ENCODE data around the gene CFAP410. TPM values are rescaled to one million over a fixed set of nuclear protein-coding genes. Genes with fewer than 3 reads are reported as not detected.
"Not testable (repeated sequence)": the region's sequence is repeated elsewhere in the genome, so short reads cannot be mapped to it uniquely, and the experiment has no call there.

CFAP410 gene
- total RNA-seq, 1 donor from 2014 or later = 14.9 TPM

GRCh38 chr21:44305691-44306090, 33.5 kb downstream of the CFAP410 start:
- intact Hi-C loops (cut with micrococcal nuclease) = no loop called here
- no peak for DNase-seq
- no peak for ATAC-seq

- ATAC-seq (peak; percentile 34), DNase-seq (no peak)
- intact Hi-C loops (cut with micrococcal nuclease) = no loop called here
These were observed 34.3 kb downstream of the CFAP410 start for GRCh38 chr21:44304877-44305293.

GRCh38 chr21:44304011-44304616, 35.1 kb downstream of the CFAP410 start:
- intact Hi-C loops (cut with micrococcal nuclease) = no loop called here
- DNase-seq (no peak), ATAC-seq (no peak)

GRCh38 chr21:44303490-44303981, 35.7 kb downstream of the CFAP410 start:
- DNase-seq (no peak), ATAC-seq (no peak)
- intact Hi-C loops (cut with micrococcal nuclease) = no loop called here

- ATAC-seq; intact Hi-C loops (cut with micrococcal nuclease); DNase-seq: not testable (repeated sequence)
These were observed 36.4 kb downstream of the CFAP410 start for GRCh38 chr21:44302573-44303401.

GRCh38 chr21:44301961-44302406, 37.2 kb downstream of the CFAP410 start:
- ATAC-seq = no peak
- no peak for DNase-seq
- intact Hi-C loops (cut with micrococcal nuclease) = no loop called here

GRCh38 chr21:44301141-44301540, 38.0 kb downstream of the CFAP410 start:
- DNase-seq = no peak
- intact Hi-C loops (cut with micrococcal nuclease) = no loop called here
- no peak for ATAC-seq

- ATAC-seq (peak; percentile 61), DNase-seq (peak; percentile 88)
- intact Hi-C loops (cut with micrococcal nuclease) = no loop called here
These were observed 38.8 kb downstream of the CFAP410 start for GRCh38 chr21:44300262-44300959.

- ATAC-seq (peak; percentile 68), DNase-seq (peak; percentile 86)
- intact Hi-C loops (cut with micrococcal nuclease) = no loop called here
These were observed 39.5 kb downstream of the CFAP410 start, which contains the start of gene PFKL for GRCh38 chr21:44299458-44300261. Gene PFKL (plus strand): TSS chr21:44300053. CDS start chr21:44300106, 53 bp downstream.

GRCh38 chr21:44299085-44299457, 40.1 kb downstream of the CFAP410 start:
- ATAC-seq = no peak
- no peak for DNase-seq
- intact Hi-C loops (cut with micrococcal nuclease) = no loop called here

GRCh38 chr21:44298301-44298700, 40.9 kb downstream of the CFAP410 start:
- ATAC-seq = no peak
- intact Hi-C loops (cut with micrococcal nuclease) = no loop called here

GRCh38 chr21:44297525-44298290, 41.5 kb downstream of the CFAP410 start:
- intact Hi-C loops (cut with micrococcal nuclease) = no loop called here
- ATAC-seq (peak; percentile 46), DNase-seq (peak; percentile 92)

More at GRCh38 chr21:44298301-44298700, 40.9 kb downstream of the CFAP410 start:
- no peak for DNase-seq

GRCh38 chr21:44296916-44297315, 42.3 kb downstream of the CFAP410 start:
- ATAC-seq (no peak), DNase-seq (no peak)
- intact Hi-C loops (cut with micrococcal nuclease) = no loop called here

GRCh38 chr21:44296103-44296519, 43.1 kb downstream of the CFAP410 start:
- DNase-seq (no peak), ATAC-seq (no peak)
- intact Hi-C loops (cut with micrococcal nuclease) = no loop called here

- ATAC-seq = no peak
- intact Hi-C loops (cut with micrococcal nuclease) = no loop called here
These were observed 43.5 kb downstream of the CFAP410 start for GRCh38 chr21:44295646-44296045.

GRCh38 chr21:44295163-44295573, 44.0 kb downstream of the CFAP410 start:
- DNase-seq (peak; percentile 73), ATAC-seq (peak; percentile 60)
- intact Hi-C loops (cut with micrococcal nuclease) = no loop called here

More at GRCh38 chr21:44295646-44296045, 43.5 kb downstream of the CFAP410 start:
- DNase-seq = no peak

GRCh38 chr21:44294391-44295162, 44.6 kb downstream of the CFAP410 start:
- peak; percentile 67 for ATAC-seq
- intact Hi-C loops (cut with micrococcal nuclease) = no loop called here
- peak; percentile 93 for DNase-seq
